ENCODE results near the gene ZNF786.

Gene ZNF786

GRCh38 chr7:149060156-149060555 is 30.4 kb downstream of the ZNF786 start:
- no peak for DNase-seq (ENCODE audit: low spot score)
- TF ChIP-seq CTCF (IDR thresholded peaks at IDR 0.05; ENCODE audit: borderline replicate concordance, control extremely low read depth, extremely low read depth, insufficient read depth, missing control alignments): no peak
- in situ Hi-C loops (cut with MboI; ENCODE audit: low sequenced_read_pairs, unreplicated experiment): no loop called here

GRCh38 chr7:149053885-149054284 is 36.6 kb downstream of the ZNF786 start:
- in situ Hi-C loops (cut with MboI; ENCODE audit: low sequenced_read_pairs, unreplicated experiment): no loop called here
- no peak for TF ChIP-seq CTCF (IDR thresholded peaks at IDR 0.05; ENCODE audit: borderline replicate concordance, control extremely low read depth, extremely low read depth, insufficient read depth, missing control alignments)
- no peak for DNase-seq (ENCODE audit: low spot score)

DNA sequence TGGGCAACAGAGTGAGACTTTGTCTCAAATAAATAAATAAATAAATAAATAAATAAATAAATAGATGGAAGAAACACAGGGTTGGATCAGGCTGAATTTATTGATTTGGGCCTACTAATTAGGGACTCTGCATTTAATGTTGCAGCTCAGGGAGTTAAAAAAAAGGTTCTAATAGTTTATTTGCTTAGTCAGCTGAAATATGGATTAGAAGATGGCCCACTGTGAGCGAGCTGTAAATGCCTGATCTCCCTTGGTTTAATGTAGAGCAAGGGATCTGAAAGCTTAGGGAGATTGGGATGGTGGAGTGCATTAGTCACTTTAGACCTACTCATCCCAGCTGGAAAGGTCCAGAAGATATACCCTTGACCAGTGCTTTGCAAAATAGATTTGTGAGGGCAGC is 37.1 kb downstream of the ZNF786 start:
- in situ Hi-C loops (cut with MboI; ENCODE audit: low sequenced_read_pairs, unreplicated experiment): no loop called here

DNA sequence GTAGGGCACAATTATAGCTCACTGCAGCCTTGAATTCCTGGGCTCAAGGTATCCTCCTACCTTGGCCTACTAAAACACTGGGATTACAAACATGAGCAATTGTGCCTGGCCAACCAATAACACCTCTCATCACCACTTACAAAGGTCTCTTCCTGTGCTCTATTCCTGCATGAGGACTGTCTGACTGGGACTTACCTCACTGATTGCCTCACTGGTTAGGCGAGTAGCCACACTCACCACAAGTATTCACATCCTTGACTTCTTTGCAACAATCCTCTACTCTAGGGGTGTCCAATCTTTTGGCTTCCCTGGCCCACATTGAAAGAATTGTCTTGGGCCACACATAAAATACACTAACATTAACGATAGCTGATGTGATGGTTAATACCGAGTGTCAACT is 39.6 kb downstream of the ZNF786 start:
- in situ Hi-C loops (cut with MboI; ENCODE audit: low sequenced_read_pairs, unreplicated experiment): no loop called here
- no peak for DNase-seq (ENCODE audit: low spot score)
- TF ChIP-seq CTCF (IDR thresholded peaks at IDR 0.05; ENCODE audit: borderline replicate concordance, control extremely low read depth, extremely low read depth, insufficient read depth, missing control alignments): no peak

More for the DNA sequence above, 37.1 kb downstream of the ZNF786 start:
- TF ChIP-seq CTCF (IDR thresholded peaks at IDR 0.05; ENCODE audit: borderline replicate concordance, control extremely low read depth, extremely low read depth, insufficient read depth, missing control alignments): no peak
- DNase-seq (ENCODE audit: low spot score): no peak

GRCh38 chr7:149048805-149049204 is 41.7 kb downstream of the ZNF786 start:
- no peak for DNase-seq (ENCODE audit: low spot score)
- in situ Hi-C loops (cut with MboI; ENCODE audit: low sequenced_read_pairs, unreplicated experiment): no loop called here
- no peak for TF ChIP-seq CTCF (IDR thresholded peaks at IDR 0.05; ENCODE audit: borderline replicate concordance, control extremely low read depth, extremely low read depth, insufficient read depth, missing control alignments)

- no peak for TF ChIP-seq CTCF (IDR thresholded peaks at IDR 0.05; ENCODE audit: borderline replicate concordance, control extremely low read depth, extremely low read depth, insufficient read depth, missing control alignments)
- in situ Hi-C loops (cut with MboI; ENCODE audit: low sequenced_read_pairs, unreplicated experiment): no loop called here
- no peak for DNase-seq (ENCODE audit: low spot score)
Measured at GRCh38 chr7:149046416-149046815, 44.1 kb downstream of the ZNF786 start.

- in situ Hi-C loops (cut with MboI; ENCODE audit: low sequenced_read_pairs, unreplicated experiment): no loop called here
- TF ChIP-seq CTCF (IDR thresholded peaks at IDR 0.05; ENCODE audit: borderline replicate concordance, control extremely low read depth, extremely low read depth, insufficient read depth, missing control alignments): no peak
- DNase-seq (ENCODE audit: low spot score): no peak
Measured at GRCh38 chr7:149043936-149044335, 46.6 kb downstream of the ZNF786 start.
